GM19372 (cell line): ENCODE data around the gene RWDD2A.

Experiments
- ATAC-seq: cut with Tn5 transposase; IDR thresholded peaks from one replicate; pipeline ENCODE4 v1.9.1; 2021; ENCODE audit warnings: mild to moderate bottlenecking, low read depth, moderate library complexity; ENCODE audit not compliant: unreplicated experiment

The RWDD2A gene

GRCh38 chr6:83198486-83199172, 5.5 kb downstream of the RWDD2A start:
- ATAC-seq: no peak

- ATAC-seq: no peak
Measured at GRCh38 chr6:83199173-83199862, 6.2 kb downstream of the RWDD2A start.

- no peak for ATAC-seq
Measured at GRCh38 chr6:83199863-83200225, 6.7 kb downstream of the RWDD2A start.

- ATAC-seq: no peak
Measured at GRCh38 chr6:83202031-83202430, 8.9 kb downstream of the RWDD2A start.

- ATAC-seq: peak; percentile 99
Measured at GRCh38 chr6:83215131-83216047, 22.2 kb downstream of the RWDD2A start.

- no peak for ATAC-seq
Measured at GRCh38 chr6:83216806-83217205, 23.6 kb downstream of the RWDD2A start.

- no peak for ATAC-seq
Measured at GRCh38 chr6:83218646-83219045, 25.5 kb downstream of the RWDD2A start.

- ATAC-seq: no peak
Measured at GRCh38 chr6:83220121-83220520, 27.0 kb downstream of the RWDD2A start.

- ATAC-seq: no peak
Measured at GRCh38 chr6:83221276-83221675, 28.1 kb downstream of the RWDD2A start.

GRCh38 chr6:83221889-83222479, 28.8 kb downstream of the RWDD2A start:
- ATAC-seq: no peak

GRCh38 chr6:83226517-83226916, 33.4 kb downstream of the RWDD2A start:
- ATAC-seq: no peak

- no peak for ATAC-seq
Measured at GRCh38 chr6:83231146-83231545, 38.0 kb downstream of the RWDD2A start.

- no peak for ATAC-seq
Measured at GRCh38 chr6:83247471-83247870, 54.3 kb downstream of the RWDD2A start.
